Measurements from ENCODE around the gene OVCA2.

Gene OVCA2

GRCh38 chr17:2054512-2055291 lies 12.9 kb downstream of the OVCA2 start, which contains the start of gene HIC1:
Gene HIC1, plus strand, starts transcription at chr17:2055103. Its CDS starts 1,588 bp downstream, at chr17:2056691.
- peak; percentile 83 for DNase-seq

- DNase-seq: peak; percentile 63
Observed at GRCh38 chr17:2055292-2056205, 13.7 kb downstream of the OVCA2 start.

DNA sequence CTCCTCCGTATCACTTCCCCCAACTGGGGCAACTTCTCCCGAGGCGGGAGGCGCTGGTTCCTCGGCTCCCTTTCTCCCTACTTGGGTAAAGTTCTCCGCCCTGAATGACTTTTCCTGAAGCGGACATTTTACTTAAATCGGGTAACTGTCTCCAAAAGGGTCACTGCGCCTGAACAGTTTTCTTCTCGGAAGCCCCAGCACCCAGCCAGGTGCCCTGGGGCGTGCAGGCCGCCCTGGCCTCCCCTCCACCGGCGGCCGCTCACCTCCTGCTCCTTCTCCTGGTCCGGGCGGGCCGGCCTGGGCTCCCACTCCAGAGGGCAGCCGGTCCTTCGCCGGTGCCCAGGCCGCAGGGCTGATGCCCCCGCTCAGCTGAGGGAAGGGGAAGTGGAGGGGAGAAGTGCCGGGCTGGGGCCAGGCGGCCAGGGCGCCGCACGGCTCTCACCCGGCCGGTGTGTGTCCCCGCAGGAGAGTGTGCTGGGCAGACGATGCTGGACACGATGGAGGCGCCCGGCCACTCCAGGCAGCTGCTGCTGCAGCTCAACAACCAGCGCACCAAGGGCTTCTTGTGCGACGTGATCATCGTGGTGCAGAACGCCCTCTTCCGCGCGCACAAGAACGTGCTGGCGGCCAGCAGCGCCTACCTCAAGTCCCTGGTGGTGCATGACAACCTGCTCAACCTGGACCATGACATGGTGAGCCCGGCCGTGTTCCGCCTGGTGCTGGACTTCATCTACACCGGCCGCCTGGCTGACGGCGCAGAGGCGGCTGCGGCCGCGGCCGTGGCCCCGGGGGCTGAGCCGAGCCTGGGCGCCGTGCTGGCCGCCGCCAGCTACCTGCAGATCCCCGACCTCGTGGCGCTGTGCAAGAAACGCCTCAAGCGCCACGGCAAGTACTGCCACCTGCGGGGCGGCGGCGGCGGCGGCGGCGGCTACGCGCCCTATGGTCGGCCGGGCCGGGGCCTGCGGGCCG lies 14.7 kb downstream of the OVCA2 start:
- DNase-seq: peak; percentile 63

GRCh38 chr17:2057175-2057759 lies 15.4 kb downstream of the OVCA2 start:
- DNase-seq: no peak

DNA sequence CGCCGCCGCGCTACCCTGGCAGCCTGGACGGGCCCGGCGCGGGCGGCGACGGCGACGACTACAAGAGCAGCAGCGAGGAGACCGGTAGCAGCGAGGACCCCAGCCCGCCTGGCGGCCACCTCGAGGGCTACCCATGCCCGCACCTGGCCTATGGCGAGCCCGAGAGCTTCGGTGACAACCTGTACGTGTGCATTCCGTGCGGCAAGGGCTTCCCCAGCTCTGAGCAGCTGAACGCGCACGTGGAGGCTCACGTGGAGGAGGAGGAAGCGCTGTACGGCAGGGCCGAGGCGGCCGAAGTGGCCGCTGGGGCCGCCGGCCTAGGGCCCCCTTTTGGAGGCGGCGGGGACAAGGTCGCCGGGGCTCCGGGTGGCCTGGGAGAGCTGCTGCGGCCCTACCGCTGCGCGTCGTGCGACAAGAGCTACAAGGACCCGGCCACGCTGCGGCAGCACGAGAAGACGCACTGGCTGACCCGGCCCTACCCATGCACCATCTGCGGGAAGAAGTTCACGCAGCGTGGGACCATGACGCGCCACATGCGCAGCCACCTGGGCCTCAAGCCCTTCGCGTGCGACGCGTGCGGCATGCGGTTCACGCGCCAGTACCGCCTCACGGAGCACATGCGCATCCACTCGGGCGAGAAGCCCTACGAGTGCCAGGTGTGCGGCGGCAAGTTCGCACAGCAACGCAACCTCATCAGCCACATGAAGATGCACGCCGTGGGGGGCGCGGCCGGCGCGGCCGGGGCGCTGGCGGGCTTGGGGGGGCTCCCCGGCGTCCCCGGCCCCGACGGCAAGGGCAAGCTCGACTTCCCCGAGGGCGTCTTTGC lies 16.2 kb downstream of the OVCA2 start:
- DNase-seq: no peak

DNA sequence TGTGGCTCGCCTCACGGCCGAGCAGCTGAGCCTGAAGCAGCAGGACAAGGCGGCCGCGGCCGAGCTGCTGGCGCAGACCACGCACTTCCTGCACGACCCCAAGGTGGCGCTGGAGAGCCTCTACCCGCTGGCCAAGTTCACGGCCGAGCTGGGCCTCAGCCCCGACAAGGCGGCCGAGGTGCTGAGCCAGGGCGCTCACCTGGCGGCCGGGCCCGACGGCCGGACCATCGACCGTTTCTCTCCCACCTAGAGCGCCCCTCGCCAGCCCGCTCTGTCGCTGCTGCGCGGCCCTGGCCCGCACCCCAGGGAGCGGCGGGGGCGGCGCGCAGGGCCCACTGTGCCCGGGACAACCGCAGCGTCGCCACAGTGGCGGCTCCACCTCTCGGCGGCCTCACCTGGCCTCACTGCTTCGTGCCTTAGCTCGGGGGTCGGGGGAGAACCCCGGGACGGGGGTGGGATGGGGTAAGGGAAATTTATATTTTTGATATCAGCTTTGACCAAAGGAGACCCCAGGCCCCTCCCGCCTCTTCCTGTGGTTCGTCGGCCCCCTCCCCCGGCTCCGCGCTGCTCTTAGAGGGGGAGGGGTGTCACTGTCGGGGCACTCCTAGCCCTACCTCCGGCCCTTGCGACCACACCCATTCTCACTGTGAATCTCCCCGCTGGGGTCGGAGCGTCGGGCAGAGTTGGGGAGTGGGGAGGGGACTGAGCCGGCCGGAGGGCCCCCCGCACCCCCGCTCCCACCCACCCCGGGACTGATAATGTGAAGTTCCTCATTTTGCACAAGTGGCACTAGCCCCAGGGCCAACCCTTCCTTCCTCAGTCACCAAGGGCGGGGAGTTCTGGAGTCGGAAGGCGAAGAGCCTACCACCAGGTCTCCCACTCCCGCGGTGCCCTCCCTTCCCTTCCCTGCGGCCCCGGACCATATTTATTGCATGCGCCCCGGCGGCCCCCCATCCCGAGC lies 17.0 kb downstream of the OVCA2 start:
- peak; percentile 66 for DNase-seq

- DNase-seq: no peak
Observed at GRCh38 chr17:2059547-2060384, 17.9 kb downstream of the OVCA2 start.

DNA sequence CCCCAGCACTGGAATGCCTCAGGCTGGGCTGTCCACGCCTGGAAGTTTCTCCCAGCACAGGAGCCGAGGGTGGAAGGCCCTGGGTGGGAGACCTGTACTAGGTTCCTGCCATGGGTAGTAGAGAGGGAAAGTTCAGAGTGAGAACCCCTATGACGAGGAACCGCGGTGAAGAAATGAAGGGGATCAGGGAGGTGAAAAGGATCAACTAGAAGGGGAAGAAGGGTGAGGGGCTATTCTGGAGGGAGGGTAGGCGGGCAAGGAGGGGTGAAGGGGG lies 18.5 kb downstream of the OVCA2 start:
- DNase-seq: no peak

DNA sequence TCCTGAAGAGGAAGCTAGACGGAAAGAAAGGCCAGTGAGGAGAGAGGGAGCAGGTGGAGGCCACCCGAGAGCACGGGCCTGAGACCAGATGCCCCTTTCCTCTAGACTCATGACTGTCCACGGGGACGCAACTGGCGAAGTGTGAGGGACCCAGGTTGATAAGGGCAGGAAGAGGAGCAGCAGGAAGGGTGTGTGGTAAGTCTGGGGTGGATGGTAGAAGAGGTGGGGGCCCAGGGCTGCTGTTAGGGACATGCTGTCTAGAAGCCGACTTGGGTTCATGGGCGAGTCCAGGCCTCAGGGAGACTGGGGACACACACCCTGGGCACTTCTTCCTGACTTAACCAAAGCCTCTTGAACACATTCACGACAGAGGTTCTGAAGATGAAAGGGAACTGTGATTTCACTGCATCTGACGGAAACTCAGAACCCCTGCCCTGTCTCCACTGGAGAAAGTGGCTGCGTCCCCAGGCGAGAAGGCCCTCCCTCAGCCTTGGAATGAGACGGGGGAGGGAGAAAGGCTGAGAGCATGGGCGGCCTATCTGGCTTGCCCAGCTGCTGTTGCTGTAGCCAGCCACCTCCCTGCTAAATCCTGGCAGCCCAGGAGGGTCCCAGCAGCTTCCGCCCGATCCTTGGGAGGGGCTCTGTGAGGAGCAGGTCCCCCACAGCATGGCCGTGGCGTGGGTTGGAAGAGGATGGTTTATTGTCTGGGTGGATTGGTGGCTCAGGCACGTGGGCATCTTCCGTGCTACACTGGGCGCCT lies 19.0 kb downstream of the OVCA2 start:
- DNase-seq: no peak

- no peak for DNase-seq
Observed at GRCh38 chr17:2061441-2061958, 19.7 kb downstream of the OVCA2 start.

DNA sequence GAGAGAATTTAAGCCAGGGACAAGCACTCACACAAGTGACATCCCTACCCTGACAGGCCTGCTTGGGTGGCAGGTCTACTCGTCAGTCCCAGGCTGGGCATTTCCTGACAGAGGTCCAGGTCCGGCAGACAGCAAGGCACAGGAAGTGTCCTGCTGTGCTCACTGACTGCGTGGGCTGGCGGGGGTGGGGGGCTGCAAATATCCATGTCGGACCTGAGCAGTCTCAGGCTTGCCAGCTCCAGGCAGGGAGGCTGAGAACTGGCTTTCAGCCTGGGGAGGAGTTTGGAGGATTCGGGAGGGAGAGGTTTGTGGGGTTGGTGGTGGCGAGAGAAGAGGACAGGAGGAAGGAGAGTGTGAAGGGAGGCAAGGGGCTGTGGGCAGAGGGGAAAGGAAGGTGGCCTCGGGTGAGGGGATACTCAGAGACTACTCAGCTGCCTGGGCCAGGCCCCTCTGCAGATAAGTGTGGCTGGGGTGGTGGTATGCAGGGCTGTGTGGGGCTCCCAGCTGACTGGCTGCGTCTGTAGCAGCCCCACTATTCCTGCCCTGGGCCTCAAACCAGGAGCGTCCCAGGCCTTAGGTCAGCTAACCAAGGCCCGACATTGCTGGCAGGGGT lies 20.9 kb downstream of the OVCA2 start:
- peak; percentile 88 for DNase-seq

DNA sequence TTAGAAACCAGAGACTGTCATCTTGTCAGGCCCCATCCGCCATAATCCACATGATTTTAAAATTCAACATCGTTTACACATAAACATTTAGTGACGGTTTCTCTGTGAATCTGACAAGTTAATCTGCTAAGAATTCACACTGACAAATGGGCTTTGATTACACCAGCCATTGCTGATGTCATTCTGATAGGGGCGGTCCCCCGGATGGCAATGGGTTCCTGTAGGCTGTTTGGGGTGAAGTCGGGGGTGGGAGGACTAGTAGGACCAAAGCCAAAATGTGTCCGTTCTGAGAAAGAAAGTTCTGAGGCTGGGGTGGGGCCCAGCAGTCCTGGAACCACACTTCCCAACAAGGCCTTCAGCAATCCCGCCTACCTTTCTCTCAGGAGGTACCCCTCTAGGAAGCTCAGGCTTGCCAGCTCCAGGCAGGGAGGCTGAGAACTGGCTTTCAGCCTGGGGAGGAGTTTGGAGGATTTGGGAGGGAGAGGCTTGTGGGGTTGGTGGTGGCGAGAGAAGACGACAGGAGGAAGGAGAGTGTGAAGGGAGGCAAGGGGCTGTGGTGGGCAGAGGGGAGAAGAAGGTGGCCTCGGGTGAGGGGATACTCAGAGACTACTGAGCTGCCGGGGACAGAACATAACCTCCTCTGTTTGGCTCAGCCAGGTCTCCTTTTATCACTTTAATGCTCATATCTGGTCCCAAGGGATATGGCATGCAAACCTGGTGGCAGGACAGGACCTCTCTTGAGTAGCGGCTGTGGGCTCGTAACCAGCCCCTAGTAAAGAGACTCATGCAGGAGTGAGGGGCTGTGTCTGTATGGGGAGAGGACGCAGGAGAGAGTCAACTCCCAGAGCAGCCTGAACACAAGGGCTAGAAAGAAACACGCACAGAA lies 21.7 kb downstream of the OVCA2 start:
- peak; percentile 84 for DNase-seq

DNA sequence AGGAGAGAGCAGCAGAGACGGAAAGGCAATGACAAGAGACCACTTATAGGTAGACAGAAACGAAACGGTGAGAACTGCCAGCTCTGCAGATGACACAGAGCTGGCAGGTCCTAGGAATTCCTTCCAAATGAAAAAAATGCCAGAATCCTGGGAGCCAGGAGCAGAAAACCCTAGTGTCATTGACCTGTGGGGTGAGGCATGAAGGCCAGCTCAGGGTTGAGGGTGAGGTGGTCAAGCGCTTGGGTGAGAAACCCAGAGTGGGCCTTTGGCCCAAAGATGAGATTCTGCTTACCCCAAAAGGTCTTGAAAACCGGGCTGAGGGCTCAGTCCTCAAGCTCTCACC lies 22.3 kb downstream of the OVCA2 start:
- DNase-seq: no peak

- peak; percentile 53 for DNase-seq
Observed at GRCh38 chr17:2064520-2064971, 22.7 kb downstream of the OVCA2 start.

GRCh38 chr17:2064980-2065785 lies 23.4 kb downstream of the OVCA2 start:
- DNase-seq: peak; percentile 86

GRCh38 chr17:2065949-2066400 lies 24.2 kb downstream of the OVCA2 start:
- peak; percentile 72 for DNase-seq
